ENCODE results near the gene C13orf46.
A peak's percentile ranks its signal among the peaks of the same experiment; 100 is the strongest.

C13orf46 gene

DNA sequence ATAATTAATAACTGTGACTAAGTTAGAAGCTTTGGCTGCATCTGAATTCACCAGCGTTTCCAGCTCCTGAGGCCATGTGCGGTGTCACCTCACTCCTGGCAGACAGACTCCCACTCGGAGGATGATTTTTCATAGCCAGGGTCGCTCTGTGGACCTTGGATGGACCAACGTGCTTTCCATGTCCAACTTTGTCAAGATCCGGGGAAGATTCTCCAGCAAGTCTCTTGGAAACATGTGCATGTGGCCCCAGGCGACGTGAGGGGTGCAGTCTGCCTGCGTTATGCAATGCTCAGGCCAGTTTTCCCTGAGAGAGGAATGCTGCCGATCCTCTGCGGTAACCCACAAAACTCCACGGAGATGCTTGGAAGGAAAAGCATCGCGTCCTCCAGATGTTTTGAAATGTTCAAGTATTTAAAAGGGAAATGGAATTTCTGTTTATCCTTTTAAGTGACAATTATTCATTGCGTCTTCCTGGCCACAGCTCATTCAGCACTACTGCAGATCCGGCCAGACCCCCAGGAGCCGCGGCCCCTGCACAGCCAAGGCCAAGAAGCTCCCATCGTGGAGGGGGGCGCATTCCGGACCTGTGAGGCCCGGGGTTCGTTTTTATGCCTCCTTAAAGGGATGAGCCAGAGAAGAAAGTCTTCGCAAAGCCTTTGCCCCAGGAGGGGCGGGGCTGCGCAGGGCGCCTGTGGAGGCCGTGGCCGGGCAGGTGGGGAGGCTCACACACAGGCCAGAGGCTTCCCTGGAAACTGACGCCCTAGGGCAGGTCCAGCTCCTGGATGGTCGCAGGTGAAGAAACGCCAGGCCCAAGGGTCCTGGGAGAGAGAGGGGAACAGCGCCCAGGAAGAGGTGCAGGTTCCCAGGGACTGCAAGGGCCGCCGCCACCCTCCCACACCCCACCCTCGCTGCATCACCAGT is 46.0 kb downstream of the C13orf46 start:
- DNase-seq (ENCODE audit: low read depth) = peak; percentile 100
- peak overlapping the region; percentile 27; the same call in 1 of the 2 replicates for H3K4me3 ChIP-seq (ENCODE audit: low read length)
- TF ChIP-seq, protein P1, sequence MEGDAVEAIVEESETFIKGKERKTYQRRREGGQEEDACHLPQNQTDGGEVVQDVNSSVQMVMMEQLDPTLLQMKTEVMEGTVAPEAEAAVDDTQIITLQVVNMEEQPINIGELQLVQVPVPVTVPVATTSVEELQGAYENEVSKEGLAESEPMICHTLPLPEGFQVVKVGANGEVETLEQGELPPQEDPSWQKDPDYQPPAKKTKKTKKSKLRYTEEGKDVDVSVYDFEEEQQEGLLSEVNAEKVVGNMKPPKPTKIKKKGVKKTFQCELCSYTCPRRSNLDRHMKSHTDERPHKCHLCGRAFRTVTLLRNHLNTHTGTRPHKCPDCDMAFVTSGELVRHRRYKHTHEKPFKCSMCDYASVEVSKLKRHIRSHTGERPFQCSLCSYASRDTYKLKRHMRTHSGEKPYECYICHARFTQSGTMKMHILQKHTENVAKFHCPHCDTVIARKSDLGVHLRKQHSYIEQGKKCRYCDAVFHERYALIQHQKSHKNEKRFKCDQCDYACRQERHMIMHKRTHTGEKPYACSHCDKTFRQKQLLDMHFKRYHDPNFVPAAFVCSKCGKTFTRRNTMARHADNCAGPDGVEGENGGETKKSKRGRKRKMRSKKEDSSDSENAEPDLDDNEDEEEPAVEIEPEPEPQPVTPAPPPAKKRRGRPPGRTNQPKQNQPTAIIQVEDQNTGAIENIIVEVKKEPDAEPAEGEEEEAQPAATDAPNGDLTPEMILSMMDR (conservative IDR thresholded peaks at IDR 0.05; ENCODE audit: low read length) = no peak

- TF ChIP-seq, protein P1 (conservative IDR thresholded peaks at IDR 0.05; ENCODE audit: low read length) = no peak
- DNase-seq (ENCODE audit: low read depth) = peak; percentile 43
- no peak overlapping the region for H3K4me3 ChIP-seq (ENCODE audit: low read length)
Measured at GRCh38 chr13:113926951-113927660, 46.8 kb downstream of the C13orf46 start.

- DNase-seq (ENCODE audit: low read depth) = peak; percentile 90
- no peak overlapping the region for H3K4me3 ChIP-seq (ENCODE audit: low read length)
- TF ChIP-seq, protein P1 (conservative IDR thresholded peaks at IDR 0.05; ENCODE audit: low read length) = no peak
Measured at GRCh38 chr13:113926301-113926761, 47.5 kb downstream of the C13orf46 start.

DNA sequence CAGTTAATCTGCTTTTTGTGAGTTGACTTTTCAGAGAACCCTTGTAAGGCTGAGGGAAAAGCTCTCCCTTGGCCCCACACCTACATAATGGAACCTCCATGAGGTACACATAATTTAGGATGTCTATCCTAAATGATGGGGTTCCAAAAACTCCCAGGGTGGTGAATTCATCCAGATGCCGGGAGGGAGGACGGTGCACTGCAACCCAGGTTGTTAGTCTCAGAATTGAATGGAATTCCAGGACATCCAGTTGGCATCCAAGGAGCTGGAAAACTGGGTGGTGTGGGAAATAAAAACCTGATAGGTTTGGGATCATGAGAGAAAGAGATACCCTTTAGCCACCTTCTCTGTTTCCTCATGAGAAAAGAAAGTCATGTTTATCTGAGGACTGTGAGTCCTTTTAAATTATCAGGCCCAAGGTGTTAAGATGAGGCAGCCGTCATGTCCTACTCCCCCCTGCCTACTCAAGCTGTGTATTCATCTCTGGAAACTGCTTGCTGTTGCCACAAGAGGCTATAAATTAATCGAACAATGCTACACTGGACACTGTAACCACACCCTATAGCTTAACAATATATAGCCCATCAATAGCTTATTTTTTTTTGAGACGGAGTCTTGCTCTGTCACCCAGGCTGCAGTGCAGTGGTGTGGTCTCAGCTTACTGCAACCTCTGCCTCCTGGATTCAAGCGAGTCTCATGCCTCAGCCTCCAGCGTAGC is 49.5 kb downstream of the C13orf46 start:
- TF ChIP-seq, protein P1 (conservative IDR thresholded peaks at IDR 0.05; ENCODE audit: low read length) = no peak
- no peak overlapping the region for H3K4me3 ChIP-seq (ENCODE audit: low read length)
- DNase-seq (ENCODE audit: low read depth) = no peak

DNA sequence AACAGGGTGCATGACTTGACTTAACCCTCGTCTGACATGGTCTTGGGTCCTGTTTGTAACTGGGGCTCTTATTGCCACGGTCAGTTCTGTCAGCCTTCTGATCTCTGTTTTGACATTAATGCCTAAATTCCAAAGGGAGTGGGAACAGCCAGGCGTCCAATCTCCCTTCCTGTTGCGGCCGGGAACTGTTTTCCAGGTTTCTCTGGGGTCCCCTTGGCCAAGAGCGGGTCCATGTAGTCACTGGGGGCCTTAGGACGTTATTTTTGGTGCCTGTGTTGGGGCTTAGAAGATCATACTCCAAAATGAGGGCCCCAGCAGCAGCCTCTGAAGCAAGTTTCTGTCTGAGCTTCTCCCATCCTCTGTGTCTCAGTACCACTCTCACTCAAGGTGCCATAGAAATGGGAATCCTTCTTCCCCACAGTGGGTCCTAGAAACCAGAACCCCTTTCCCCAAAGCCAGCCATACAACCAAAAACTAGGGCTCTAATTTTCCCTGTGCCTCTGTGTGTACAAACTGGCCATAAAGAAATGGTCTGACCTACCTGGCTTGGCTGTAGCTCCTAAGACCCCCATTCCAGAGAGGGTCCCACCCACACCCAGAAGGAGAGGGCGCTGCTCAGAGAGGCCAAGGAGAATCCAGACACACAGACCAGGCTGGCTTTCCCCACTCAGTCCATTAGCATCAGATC is 50.4 kb downstream of the C13orf46 start:
- TF ChIP-seq, protein P1 (conservative IDR thresholded peaks at IDR 0.05; ENCODE audit: low read length) = no peak
- no peak overlapping the region for H3K4me3 ChIP-seq (ENCODE audit: low read length)
- no peak for DNase-seq (ENCODE audit: low read depth)

DNA sequence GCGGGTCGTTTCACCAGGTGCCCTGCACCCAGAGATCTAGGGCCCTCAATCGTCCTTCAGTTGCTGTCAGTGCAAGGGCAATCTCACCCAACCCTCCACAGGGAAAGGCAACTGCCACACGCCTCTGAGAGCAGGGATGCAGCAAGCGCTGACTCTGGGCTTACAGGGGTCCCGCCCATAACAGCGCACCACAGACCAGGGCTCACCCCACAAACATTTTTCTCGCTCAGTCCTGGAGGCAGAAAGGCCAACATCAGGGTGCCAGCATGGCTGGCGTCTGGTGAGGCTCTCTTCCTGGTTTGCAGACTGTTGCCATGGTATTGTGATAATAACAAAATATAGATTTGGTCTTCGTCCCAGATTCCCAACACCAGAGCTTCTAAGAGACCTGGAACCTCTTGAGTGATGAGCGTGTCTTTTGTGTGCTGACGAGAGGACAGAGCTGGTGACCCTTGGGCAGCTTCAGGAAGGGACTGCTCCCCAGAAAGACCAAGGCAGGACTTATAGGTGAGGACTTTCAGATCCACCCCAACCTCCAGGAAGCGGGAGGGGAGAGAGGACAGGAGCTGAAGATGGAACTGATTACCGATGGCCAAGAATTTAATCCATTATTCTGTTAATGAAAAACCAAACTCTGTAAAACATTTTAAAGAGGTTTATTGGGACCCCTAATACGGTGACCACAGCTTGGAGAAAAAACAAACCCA is 51.3 kb downstream of the C13orf46 start:
- TF ChIP-seq, protein P1 (conservative IDR thresholded peaks at IDR 0.05; ENCODE audit: low read length) = no peak
- no peak overlapping the region for H3K4me3 ChIP-seq (ENCODE audit: low read length)
- DNase-seq (ENCODE audit: low read depth) = peak; percentile 39

Measured in AG10803 (cell line).